Upper lobe of left lung (tissue), 4 donors: ENCODE results near the gene BEX3.

Experiments used
- POLR2A ChIP-seq, 4 donors: fragments of 450-650 bp; IDR thresholded peaks; one replicate each; pipeline ENCODE4 v1.5.1; 2016 to 2017; ENCODE audit warnings: antibody characterized with exemption in 4 of 4, mild to moderate bottlenecking in 2 of 4
- TF ChIP-seq, protein P1 (sequence below), 6 experiments: fragments of 450-650 bp in 4 of 6; fragments of 200-600 bp in 2 of 6; sonication (generic) in 2 of 6; IDR thresholded peaks; one replicate each; pipeline ENCODE4 v1.5.1; 2016 to 2019; ENCODE audit warnings: antibody characterized with exemption in 6 of 6

DNA sequence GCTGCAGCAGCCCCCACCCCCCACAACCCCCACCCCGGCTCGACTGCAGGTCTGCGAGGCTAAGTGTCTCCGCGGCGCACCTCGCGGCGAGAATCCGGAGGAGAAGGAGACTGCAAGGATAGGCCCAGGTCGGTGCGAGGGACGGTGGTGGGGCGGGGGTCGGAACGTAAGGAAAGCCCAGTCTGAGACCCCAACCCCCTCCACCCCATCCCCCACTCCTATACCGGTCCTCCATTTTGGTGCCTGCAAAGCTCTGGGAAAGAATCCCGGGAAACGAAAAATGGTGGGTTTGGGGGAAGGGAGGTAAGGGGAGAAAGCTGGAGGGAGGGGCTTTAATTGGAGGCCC, 614 bp downstream of the BEX3 start:
- TF ChIP-seq, protein P1, sequence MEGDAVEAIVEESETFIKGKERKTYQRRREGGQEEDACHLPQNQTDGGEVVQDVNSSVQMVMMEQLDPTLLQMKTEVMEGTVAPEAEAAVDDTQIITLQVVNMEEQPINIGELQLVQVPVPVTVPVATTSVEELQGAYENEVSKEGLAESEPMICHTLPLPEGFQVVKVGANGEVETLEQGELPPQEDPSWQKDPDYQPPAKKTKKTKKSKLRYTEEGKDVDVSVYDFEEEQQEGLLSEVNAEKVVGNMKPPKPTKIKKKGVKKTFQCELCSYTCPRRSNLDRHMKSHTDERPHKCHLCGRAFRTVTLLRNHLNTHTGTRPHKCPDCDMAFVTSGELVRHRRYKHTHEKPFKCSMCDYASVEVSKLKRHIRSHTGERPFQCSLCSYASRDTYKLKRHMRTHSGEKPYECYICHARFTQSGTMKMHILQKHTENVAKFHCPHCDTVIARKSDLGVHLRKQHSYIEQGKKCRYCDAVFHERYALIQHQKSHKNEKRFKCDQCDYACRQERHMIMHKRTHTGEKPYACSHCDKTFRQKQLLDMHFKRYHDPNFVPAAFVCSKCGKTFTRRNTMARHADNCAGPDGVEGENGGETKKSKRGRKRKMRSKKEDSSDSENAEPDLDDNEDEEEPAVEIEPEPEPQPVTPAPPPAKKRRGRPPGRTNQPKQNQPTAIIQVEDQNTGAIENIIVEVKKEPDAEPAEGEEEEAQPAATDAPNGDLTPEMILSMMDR (IDR thresholded peaks at IDR 0.05): no peak
- TF ChIP-seq POLR2A (IDR thresholded peaks at IDR 0.05): no peak
